CD14-positive monocyte (primary cell): ENCODE measurements around the gene SYT2. TPM values are rescaled to one million over a fixed set of nuclear protein-coding genes. Genes with fewer than 3 reads are reported as not detected.

Source experiments
- DNase-seq, 3 donors: peaks; one replicate each; pipeline ENCODE4 v3.0.0-alpha.2; 2011 to 2022
- H2AFZ ChIP-seq: 2 replicates; pipeline ENCODE4 v1.6.0; 2012; ENCODE audit warnings: mild to moderate bottlenecking, low read depth, low read length, inconsistent platforms; ENCODE audit not compliant: insufficient read depth, poor library complexity, severe bottlenecking
- H3K27ac ChIP-seq, 2 donors: 1 replicate in 1 of 2; 2 replicates in 1 of 2; pipeline ENCODE4 v1.5.1; 2012 to 2013; ENCODE audit warnings: low read length in 2 of 2, control low read depth in 1 of 2, inconsistent platforms in 1 of 2, low read depth in 1 of 2, mild to moderate bottlenecking in 1 of 2
- H3K27me3 ChIP-seq, 2 donors: one replicate each; pipeline versions ENCODE4 v1.6.0 to v1.6.1; 2011 to 2013; ENCODE audit warnings: low read length in 2 of 2; ENCODE audit not compliant: control insufficient read depth in 2 of 2, insufficient read depth in 2 of 2
- H3K36me3 ChIP-seq, 2 donors: replicated peaks in 1 of 2; 1 replicate in 1 of 2; 2 replicates in 1 of 2; pipeline versions ENCODE4 v1.5.1 to v1.6.1; 2012 to 2013; ENCODE audit warnings: low read length in 2 of 2, control low read depth in 1 of 2, inconsistent platforms in 1 of 2, mild to moderate bottlenecking in 1 of 2; ENCODE audit not compliant: insufficient read depth in 2 of 2, control insufficient read depth in 1 of 2
- H3K4me1 ChIP-seq, 2 donors: 1 replicate in 1 of 2; 2 replicates in 1 of 2; pipeline versions ENCODE4 v1.5.1 to v1.6.1; 2012 to 2013; ENCODE audit warnings: low read length in 2 of 2, control low read depth in 1 of 2, inconsistent platforms in 1 of 2, mild to moderate bottlenecking in 1 of 2, moderate library complexity in 1 of 2; ENCODE audit not compliant: insufficient read depth in 2 of 2, control insufficient read depth in 1 of 2
- H3K4me2 ChIP-seq: replicated peaks from 2 replicates; pipeline ENCODE3; 2012; ENCODE audit warnings: low read length, moderate library complexity, mild to moderate bottlenecking; ENCODE audit not compliant: poor library complexity, severe bottlenecking; ENCODE audit errors: extremely low read depth
- H3K4me3 ChIP-seq, 3 experiments: fragments of 200-600 bp in 1 of 3; sonication (generic) in 1 of 3; replicated peaks in 1 of 3; 1 replicate in 2 of 3; 2 replicates in 1 of 3; pipeline ENCODE4 v1.5.1; 2011 to 2013; ENCODE audit warnings: low read length in 3 of 3, mild to moderate bottlenecking in 3 of 3, control low read depth in 2 of 3, low read depth in 2 of 3, inconsistent platforms in 1 of 3, moderate library complexity in 1 of 3
- H3K79me2 ChIP-seq: 2 replicates; pipeline ENCODE4 v1.6.0; 2012; ENCODE audit warnings: mild to moderate bottlenecking, control low read depth, inconsistent platforms, low read length, moderate library complexity; ENCODE audit not compliant: insufficient read depth
- H3K9ac ChIP-seq: 2 replicates; pipeline ENCODE4 v1.6.0; 2017; ENCODE audit warnings: low read length, mild to moderate bottlenecking; ENCODE audit not compliant: insufficient read depth, poor library complexity, severe bottlenecking
- H3K9me3 ChIP-seq, 2 donors: replicated peaks in 1 of 2; 1 replicate in 1 of 2; 2 replicates in 1 of 2; pipeline versions ENCODE4 v1.5.1 to v1.6.1; 2012 to 2013; ENCODE audit warnings: low read length in 2 of 2, control low read depth in 1 of 2; ENCODE audit not compliant: control insufficient read depth in 1 of 2, insufficient read depth in 1 of 2
- H4K20me1 ChIP-seq: 2 replicates; pipeline ENCODE4 v1.6.0; 2012; ENCODE audit warnings: mild to moderate bottlenecking, low read length, control low read depth, moderate library complexity; ENCODE audit not compliant: insufficient read depth
- H3K27ac Mint-ChIP-seq, 7 donors: one replicate each; pipeline ENCODE4 v1.8.0; 2020; ENCODE audit warnings: mild to moderate bottlenecking in 7 of 7, mixed read lengths in 7 of 7, moderate library complexity in 6 of 7, inconsistent platforms in 2 of 7
- H3K27me3 Mint-ChIP-seq, 3 donors: one replicate each; pipeline ENCODE4 v1.8.0; 2021 to 2022; ENCODE audit warnings: low read depth in 3 of 3, mild to moderate bottlenecking in 3 of 3, mixed read lengths in 3 of 3, moderate library complexity in 3 of 3, inconsistent platforms in 1 of 3
- H3K36me3 Mint-ChIP-seq, 2 donors: one replicate each; pipeline ENCODE4 v1.8.0; 2020; ENCODE audit warnings: mixed read lengths in 2 of 2, inconsistent platforms in 1 of 2, mild to moderate bottlenecking in 1 of 2
- H3K4me1 Mint-ChIP-seq: one replicate; pipeline ENCODE4 v1.8.0; 2020; ENCODE audit warnings: mild to moderate bottlenecking, mixed read lengths
- H3K4me3 Mint-ChIP-seq, 2 donors: one replicate each; pipeline ENCODE4 v1.8.0; 2020; ENCODE audit warnings: mild to moderate bottlenecking in 2 of 2, mixed read lengths in 2 of 2, moderate library complexity in 1 of 2
- H3K9me3 Mint-ChIP-seq, 7 donors: one replicate each; pipeline ENCODE4 v1.8.0; 2020 to 2022; ENCODE audit warnings: mixed read lengths in 7 of 7, mild to moderate bottlenecking in 6 of 7, moderate library complexity in 6 of 7, inconsistent platforms in 2 of 7
- CTCF ChIP-seq: fragments of 200-600 bp; IDR thresholded peaks from one replicate; pipeline ENCODE4 v1.8.0; 2022; ENCODE audit warnings: antibody characterized with exemption, mild to moderate bottlenecking
- WGBS: methylation state at CpG from one replicate; pipeline ENCODE4 v1.1.5; 2013; ENCODE audit warnings: missing lambda C conversion rate; ENCODE audit not compliant: insufficient coverage; 5-methylcytosine and 5-hydroxymethylcytosine counted together
- intact Hi-C, 2 donors: fragments of 100-400 bp; cut with micrococcal nuclease; formaldehyde crosslinking; loops; one replicate each; pipeline versions ENCODE4 v1.15.0 to v1.15.1; 2023
- polyA plus RNA-seq, 3 donors: library from polyadenylated mRNA; depleted of rRNA in 1 of 3; unstranded in 2 of 3; stranded (reverse) in 1 of 3; fragments of 300-500 nt in 2 of 3; fragments of >200 nt in 1 of 3; fragmentation: Illumina TruSeq in 2 of 3; gene quantifications; 1 replicate in 2 of 3; 2 replicates in 1 of 3; pipeline ENCODE4 v1.2.3, GENCODE V29; 2012 to 2021

The SYT2 gene
- polyA plus RNA-seq, 3 donors, result not detected

DNA sequence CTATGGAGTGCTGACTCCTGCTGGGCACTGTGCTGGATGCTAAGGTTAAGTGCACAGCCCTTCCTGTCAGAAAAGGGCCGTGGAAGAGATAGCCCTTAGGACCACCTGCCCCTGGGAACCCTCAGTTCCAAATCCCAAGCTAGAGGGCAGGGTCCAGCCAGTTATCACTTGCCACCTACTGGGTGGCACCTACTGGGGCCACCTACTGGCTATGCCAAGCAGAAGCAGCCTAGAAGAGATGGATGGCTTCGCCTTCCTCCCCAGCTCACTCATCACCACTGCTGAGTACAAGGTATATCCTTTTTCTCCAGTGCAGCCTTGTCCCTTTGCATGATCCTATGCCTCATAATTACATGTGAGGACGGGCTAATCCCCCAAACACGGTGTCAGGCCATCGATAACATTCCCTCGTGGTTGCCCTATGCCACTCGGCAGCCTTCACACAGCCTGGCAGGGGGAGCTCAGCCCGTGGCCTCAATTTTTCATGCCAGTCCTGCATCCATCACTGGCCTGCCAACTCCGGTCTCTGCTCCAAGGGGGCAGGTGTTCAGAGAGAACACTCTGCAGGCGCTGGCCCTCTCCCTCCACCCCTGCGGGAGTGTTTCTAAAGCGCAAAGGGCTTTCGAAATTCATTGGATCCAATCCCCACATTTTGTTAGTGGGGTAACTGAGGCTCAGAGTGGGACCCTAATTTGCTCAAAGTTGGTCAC, 49.0 kb downstream of the SYT2 start:
- Mint-ChIP-seq H3K27me3 (peaks cover 78 to 93% (median 86%) of the 10 kb centered on the region in 3 donors), H3K27ac (peak overlapping the region in 1 of 7 donors; percentile 57), H3K36me3 (no peaks in the 10 kb centered on the region), H3K4me1 (no peaks in the 10 kb centered on the region), H3K4me3 (peak overlapping the region in 1 of 2 donors; percentile 61), H3K9me3 (peaks cover 0 to 7% (median 0%) of the 10 kb centered on the region in 7 donors)
- Histone ChIP-seq H3K4me2 (no peak overlapping the region), H3K4me1 (no peaks in the 10 kb centered on the region), H3K27ac (no peak overlapping the region), H3K9me3 (peaks cover 0 to 4% of the 10 kb centered on the region in 2 donors), H3K27me3 (peaks cover 75 to 89% of the 10 kb centered on the region in 2 donors), H2AFZ (no peak overlapping the region), H4K20me1 (peaks cover 18% of the 10 kb centered on the region), H3K79me2 (no peaks in the 10 kb centered on the region), H3K4me3 (no peak overlapping the region), H3K9ac (no peak overlapping the region), H3K36me3 (no peaks in the 10 kb centered on the region)
- WGBS, result 64% methylated on average over 8 of the region's 13 CpGs
- peak; percentile 44 for TF ChIP-seq CTCF
- DNase-seq, result no peak
- intact Hi-C loops, result no loop called here

- DNase-seq, result no peak
- no peak overlapping the region for H3K4me2 ChIP-seq
- Mint-ChIP-seq H3K27me3 (peaks cover 88 to 97% (median 93%) of the 10 kb centered on the region in 3 donors), H3K4me1 (no peaks in the 10 kb centered on the region), H3K27ac (peak overlapping the region in 1 of 7 donors; percentile 18), H3K9me3 (peaks cover 0 to 7% (median 0%) of the 10 kb centered on the region in 7 donors), H3K4me3 (peak overlapping the region in 1 of 2 donors; percentile 64), H3K36me3 (no peaks in the 10 kb centered on the region)
- WGBS, result 60% methylated on average over 3 of the region's 3 CpGs
- peaks cover 18% of the 10 kb centered on the region for H4K20me1 ChIP-seq
- no peaks in the 10 kb centered on the region for H3K79me2 ChIP-seq
- H3K9me3 ChIP-seq, result peaks cover 0 to 4% of the 10 kb centered on the region in 2 donors
- no peak overlapping the region for H3K27ac ChIP-seq
- H3K27me3 ChIP-seq, result peaks cover 80 to 95% of the 10 kb centered on the region in 2 donors
- intact Hi-C loops, result no loop called here
- no peak overlapping the region for H2AFZ ChIP-seq
- TF ChIP-seq CTCF, result no peak
- H3K9ac ChIP-seq, result no peak overlapping the region
- no peaks in the 10 kb centered on the region for H3K4me1 ChIP-seq
- H3K4me3 ChIP-seq, result no peak overlapping the region
- no peaks in the 10 kb centered on the region for H3K36me3 ChIP-seq
These were observed 50.3 kb downstream of the SYT2 start for GRCh38 chr1:202659974-202660373.
